AG09309 (cell line): ENCODE measurements around the gene ZNF385C.
A peak's percentile ranks its signal among the peaks of the same experiment; 100 is the strongest.

Experiments
- DNase-seq: peaks from one replicate; pipeline ENCODE4 v3.0.0-alpha.2; 2010; ENCODE audit warnings: low read depth
- H3K4me3 ChIP-seq: 2 replicates; pipeline ENCODE4 v1.5.1; 2011; ENCODE audit warnings: mild to moderate bottlenecking, low read depth, low read length, moderate library complexity; ENCODE audit not compliant: control insufficient read depth
- CTCF ChIP-seq: IDR thresholded peaks from 2 replicates; pipeline ENCODE4 v1.5.1; 2011; ENCODE audit warnings: mild to moderate bottlenecking, low read depth, low read length, inconsistent platforms; ENCODE audit not compliant: insufficient read depth, control insufficient read depth; ENCODE audit errors: missing control alignments

ZNF385C gene

DNA sequence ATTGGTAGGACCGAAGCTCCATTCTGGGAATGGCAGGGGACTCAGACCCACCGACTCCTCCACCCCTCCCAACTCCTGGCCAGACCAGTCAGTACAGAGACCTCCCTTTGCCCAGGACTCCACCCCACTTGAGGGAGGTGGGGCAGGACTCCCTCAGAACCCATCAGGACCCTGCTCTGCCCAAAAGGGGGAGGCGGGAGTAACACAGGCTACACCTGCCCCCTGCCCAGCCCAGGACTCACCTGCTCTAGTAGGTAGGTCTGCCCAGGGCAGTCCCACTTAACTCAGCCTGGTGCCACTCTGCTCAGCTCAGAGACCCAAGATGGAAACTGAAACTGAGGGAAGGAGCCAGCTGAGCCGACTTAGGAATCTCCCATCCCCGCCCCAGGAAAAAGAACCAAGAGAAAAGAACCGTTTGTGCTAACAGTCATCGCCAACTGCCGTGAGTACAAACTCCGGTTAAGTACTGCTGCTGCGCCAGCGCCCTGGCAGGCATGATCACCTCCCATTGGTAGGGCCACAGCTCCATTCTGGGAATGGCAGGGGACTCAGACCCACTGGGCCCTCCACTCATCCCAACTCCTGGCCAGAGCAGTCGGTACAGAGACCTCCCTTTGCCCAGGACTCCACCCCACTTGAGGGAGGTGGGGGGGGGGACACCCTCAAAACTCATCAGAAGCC, 13.7 kb upstream of the ZNF385C start:
- TF ChIP-seq CTCF, result no peak
- H3K4me3 ChIP-seq, result peak overlapping the region; percentile 59
- no peak for DNase-seq

DNA sequence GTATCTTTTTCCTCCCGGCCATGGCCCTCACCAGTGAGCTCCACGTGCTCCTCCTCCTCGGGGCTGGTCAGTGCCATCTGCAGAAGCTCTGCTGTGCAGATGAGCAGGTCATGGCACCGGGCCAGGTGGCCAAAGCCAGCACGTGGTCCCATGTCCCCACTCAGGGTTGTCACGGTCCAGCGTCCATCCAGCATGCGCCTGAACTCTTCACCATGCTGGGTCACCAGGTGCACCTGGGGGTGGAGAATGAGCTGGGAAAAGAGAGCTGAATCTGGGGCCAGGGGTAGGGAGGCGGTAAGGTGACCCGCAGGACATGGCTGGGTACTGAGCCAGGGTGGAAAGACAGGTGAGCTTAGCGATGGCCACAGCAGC, 13.0 kb upstream of the ZNF385C start:
- DNase-seq, result no peak
- no peak overlapping the region for H3K4me3 ChIP-seq
- no peak for TF ChIP-seq CTCF

- no peak for TF ChIP-seq CTCF
- DNase-seq, result no peak
- H3K4me3 ChIP-seq, result no peak overlapping the region
These were observed 12.3 kb upstream of the ZNF385C start for GRCh38 chr17:42110301-42111264.

- no peak overlapping the region for H3K4me3 ChIP-seq
- no peak for DNase-seq
- TF ChIP-seq CTCF, result no peak
These were observed 10.8 kb upstream of the ZNF385C start for GRCh38 chr17:42109086-42109485.

GRCh38 chr17:42107597-42108576, 9.6 kb upstream of the ZNF385C start:
- DNase-seq, result no peak
- H3K4me3 ChIP-seq, result no peak overlapping the region
- TF ChIP-seq CTCF, result no peak

GRCh38 chr17:42107124-42107523, 8.9 kb upstream of the ZNF385C start:
- TF ChIP-seq CTCF, result no peak
- no peak for DNase-seq
- no peak overlapping the region for H3K4me3 ChIP-seq
